Activated CD4-positive, alpha-beta T cell treated with anti-CD3 and anti-CD28 coated beads for 24 hours (primary cell): ENCODE measurements around the gene NEGR1.
"Not testable (repeated sequence)": the region's sequence is repeated elsewhere in the genome, so short reads cannot be mapped to it uniquely, and the experiment has no call there.

Source experiments
- DNase-seq, 2 donors: peaks; one replicate each; pipeline ENCODE4 v3.0.0-alpha.2; 2020; ENCODE audit warnings: low read depth in 2 of 2

The NEGR1 gene

DNA sequence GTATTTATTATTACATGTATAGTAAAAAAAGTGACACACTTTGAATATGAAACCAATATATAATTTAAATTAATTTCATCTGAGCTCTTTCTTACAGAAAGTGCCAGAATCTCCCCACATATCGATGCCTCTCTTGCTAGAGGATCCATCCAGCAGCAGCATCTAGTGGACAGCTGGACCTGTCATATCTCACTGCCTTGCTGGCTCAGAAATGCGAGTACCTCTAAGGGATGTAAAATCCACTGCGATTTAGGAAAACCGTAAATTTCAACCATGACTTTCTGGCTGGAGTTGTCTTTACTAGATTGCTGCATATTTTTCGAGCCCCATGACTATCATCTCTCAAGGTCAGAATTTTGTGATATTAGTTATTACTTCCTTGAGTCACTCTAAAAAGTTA is 333.8 kb downstream of the NEGR1 start:
- DNase-seq, result no peak

DNA sequence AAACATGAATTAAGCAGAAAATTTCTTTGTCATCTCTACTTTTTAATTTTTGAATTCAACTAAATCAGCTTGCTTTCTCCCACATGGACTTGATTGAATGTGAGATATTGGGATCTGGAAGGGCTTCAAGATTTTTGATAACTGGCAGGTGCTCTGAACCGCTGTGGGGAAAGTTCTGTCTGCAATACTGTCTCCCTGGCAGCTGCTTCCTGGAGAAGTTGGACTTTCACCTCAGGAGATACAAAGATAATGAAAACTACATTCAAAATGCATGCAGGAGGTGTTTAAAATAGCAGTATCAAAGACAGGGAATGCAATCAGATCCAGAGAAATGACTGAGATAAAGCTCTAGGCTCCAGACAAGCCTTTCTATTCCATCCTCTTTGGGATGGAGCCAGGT is 338.3 kb downstream of the NEGR1 start:
- DNase-seq, result no peak

DNA sequence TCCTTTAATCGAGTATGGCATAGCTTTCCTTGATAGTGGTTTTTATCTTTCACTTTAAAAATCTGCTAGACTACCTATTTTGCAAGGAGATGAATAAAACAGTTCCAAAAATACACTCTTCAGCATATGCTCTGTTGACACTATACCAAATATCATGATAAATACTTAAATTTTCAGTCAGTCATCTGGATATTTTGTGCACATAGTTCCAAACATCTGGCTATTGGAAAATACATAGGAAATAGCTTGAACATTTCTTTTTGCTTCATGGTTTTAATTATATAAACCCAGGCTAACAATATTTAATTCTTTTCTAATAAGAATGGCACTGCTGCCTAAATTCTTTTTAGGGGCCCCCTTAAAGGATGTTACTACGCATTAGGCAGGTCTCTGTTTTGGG is 342.1 kb downstream of the NEGR1 start:
- DNase-seq, result no peak

DNA sequence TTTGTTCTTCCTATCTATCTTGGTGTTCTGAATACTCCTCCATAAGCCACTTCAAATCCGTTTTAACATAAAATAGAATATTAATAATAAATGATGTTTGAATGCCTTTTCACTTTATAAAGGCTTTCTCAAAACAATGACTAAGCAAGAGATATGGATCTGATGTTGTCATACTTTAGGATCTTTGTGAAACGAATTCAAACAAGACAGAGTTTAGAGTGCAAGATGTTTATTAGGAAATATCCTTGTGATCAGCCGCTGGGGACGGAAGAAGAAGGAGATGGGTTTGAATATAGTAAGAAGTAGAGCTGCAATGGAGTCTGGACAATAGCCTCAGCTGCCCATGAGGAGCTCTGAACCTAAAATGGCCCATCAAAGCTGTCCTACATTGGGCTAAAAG is 351.8 kb downstream of the NEGR1 start:
- DNase-seq, result no peak

DNA sequence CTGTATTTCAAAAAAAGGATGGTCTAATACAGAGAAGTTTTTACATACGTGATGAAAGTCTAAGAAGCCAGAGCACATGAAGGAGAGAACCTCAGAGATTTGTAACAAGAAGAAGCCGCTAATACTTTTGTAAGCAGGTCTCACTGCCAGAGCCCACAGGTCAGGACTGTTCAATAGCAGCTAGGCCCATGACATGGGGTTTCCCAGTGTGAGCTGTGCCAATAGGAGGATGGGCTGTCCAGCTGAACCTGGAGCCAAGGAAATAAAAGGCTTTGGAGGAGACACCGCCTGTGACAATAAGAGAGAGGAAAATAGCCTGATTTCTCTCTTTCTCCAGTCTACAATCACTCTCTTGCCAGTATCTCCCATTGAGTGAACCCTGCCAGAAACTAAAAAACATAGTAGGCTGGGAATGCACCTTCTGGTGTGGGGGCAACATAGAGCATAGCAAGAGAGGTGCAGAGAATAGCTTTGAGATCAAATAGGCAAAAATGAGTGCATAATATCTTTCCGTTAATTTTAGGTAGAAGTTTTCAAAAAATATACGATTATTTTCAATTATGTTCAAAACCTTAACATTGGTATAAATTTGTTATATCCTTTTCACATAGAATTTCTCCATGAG is 360.3 kb downstream of the NEGR1 start:
- DNase-seq, result no peak

DNA sequence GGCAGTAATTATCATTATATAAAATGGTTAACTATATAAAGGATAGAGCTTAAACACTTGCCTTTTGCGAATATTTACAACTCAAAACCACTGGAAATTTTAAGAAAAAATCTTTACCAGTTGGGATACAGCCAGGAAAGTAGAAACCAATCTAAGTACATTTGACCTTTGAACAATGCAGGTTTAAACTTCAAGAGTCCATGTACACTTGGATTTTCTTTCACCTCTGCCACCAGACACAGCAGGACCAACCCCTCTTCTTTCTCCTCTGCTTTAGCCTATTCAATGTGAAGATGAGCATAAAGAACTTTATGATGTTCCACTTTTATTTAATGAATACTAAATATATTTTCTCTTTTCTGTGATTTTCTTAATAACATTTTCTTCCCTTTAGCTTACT is 361.1 kb downstream of the NEGR1 start:
- DNase-seq, result no peak

DNA sequence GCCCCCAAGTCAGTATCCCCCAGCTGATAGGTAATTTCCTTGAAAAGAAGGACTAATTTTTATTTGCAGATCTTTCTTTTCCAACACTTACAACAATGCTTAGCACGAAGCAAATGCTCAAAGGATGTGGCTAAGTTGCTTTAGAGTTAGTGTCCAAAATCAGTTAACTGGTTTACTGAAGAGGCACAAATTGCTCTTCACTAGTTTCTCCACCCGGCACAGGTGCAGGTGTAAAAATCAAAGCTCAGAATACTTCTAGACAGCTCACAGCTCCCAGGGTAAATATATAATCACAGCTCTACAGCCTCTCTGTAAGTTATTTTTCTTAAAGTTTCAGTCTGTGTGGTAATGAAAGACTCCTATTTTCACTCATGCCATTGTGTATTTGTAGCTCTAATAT is 361.8 kb downstream of the NEGR1 start:
- DNase-seq, result no peak

DNA sequence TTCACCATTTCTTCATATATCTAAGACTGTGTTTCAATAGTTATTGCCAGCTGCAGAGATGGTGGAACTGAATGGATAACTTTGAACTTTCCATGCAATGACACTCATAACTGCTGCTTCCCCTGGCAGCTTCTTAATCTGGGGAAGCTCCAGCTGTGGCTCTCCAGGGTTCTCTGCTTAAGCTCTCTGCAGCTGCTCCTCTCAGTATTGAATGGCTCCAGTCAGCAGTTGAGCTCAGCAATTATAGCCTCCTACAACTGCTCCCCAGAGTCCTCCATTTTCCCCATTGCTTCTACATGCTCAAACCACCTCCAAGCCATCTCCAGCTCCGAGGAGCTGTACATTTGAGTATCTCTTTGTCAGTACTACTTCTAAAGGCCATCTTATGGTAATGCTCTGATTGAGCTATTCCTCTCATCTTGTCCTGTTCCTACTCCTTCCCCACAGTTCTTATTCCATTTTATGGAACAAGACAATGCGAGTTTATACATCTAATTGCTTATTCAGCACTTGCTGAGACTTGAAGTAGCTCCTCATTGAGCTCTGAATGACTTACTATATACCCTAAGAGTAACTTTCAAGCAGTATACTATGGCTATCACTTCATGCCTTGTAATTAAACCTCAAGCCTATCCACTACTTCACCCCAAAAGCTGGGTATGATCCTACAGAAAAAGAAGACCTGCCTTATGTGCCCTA is 362.4 kb downstream of the NEGR1 start:
- no peak for DNase-seq

DNA sequence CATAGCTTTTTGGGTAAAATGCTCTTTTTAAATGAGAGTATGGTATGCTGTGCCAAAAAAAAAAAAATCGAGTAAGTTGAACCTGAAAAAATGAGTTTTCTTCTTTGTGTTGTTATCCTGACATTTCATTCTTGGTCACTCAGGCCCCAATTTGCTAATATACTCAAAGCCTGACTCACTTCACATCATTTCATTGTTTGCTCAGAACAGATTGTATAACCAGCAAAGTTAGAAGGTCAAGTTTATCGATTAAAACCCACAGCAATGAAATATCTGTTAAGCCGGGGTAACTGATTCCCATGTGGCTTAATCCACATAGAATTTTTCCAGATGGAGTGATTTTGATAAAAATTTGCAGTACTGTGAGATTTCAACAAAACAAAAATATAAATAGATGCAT is 363.7 kb downstream of the NEGR1 start:
- DNase-seq, result no peak

DNA sequence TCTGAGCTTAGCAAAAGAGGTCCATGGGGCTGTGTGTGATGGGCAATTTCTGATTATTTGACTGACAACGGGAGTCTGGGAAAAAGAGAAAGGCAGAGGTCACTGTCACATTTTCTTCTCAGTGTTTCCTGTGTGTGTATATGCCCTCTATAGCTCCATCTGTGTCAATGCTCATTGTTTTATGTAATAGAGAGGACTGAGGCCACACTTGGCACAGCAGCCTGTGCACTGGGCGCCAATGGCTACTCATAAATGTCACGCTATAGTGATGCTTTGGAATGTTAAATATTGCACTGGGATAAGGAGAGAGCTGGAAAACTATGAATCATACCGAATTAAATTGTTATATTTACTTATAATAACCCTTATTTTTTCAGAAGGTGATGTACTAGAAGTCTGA is 365.4 kb downstream of the NEGR1 start:
- no peak for DNase-seq

DNA sequence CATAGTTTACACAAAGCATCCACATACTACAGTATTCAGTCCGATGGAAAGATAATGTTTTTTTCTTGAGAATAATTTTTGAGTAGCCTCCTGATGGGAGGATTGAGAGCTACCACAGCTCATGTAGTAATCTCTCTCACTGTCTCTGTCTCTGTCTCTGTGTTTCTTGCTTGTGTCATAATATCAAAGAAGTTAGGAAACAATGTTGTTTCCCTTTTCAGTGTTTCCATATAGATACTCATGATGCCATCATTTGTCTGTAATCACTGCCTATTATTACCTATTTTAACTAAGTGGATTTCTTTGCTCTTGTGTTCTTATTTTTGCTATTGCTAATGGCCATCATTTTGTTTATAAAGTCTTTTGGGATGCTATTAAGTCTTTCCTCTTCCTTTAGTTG is 367.7 kb downstream of the NEGR1 start:
- DNase-seq, result no peak

DNA sequence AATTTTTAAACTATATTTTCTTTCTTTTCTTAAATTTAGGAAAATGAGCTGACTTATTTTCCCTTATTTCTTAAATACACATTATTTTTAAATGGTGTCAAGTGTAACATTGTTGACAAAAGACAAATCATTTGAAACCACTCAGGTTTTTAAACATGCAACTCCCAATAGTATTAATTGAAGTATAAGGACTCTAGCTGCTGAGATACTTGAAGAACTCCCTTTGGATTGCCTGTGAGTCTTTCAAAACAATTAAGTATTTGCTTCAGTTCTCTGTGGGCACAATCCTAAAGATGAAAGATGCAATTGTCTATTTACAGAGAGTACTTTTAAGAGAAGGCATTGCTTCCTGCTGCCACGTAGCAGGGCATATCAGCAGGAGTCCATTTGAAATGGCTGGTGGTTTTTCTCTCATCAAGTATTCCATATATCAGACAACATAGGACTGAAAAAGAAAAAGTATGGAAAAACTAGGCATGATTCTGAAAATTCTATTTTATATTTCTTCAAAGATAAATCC is 373.4 kb downstream of the NEGR1 start:
- no peak for DNase-seq

DNA sequence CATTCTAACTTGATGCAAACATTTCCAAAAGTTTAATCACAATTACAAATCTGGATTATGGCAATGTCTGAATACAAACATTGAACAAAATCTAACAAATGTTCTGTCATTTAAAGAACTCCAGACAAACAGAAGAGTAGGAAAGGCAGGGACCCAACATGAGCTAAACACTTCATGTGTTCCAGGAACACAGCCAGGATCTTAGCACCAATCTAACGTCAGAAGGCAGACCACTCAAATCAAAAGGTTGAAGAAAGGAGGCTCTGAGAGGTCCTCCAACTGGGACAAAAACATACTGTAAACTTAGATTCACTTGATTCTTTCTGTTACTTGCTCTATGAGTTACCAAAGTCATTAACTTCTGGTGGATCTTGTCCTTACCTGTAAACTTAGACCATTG is 374.0 kb downstream of the NEGR1 start:
- no peak for DNase-seq

DNA sequence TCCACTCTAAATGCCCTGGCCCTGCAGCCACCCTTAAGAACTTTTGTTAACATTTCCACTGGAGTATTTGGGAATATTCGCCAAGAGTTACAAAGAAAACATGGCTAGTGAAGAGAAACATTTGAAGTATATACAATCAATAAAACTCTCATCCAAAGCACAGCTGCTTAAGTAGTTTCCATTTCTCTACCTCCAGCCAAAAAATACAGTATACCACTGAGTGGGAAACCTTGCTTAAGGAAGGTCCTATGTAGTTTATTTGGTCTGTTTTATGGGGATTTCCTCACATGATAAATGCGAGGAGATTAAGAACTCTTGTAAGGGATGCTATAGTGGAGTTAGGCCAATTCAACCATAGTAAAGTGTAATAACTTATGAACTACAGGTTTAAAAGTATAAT is 382.5 kb downstream of the NEGR1 start:
- no peak for DNase-seq

DNA sequence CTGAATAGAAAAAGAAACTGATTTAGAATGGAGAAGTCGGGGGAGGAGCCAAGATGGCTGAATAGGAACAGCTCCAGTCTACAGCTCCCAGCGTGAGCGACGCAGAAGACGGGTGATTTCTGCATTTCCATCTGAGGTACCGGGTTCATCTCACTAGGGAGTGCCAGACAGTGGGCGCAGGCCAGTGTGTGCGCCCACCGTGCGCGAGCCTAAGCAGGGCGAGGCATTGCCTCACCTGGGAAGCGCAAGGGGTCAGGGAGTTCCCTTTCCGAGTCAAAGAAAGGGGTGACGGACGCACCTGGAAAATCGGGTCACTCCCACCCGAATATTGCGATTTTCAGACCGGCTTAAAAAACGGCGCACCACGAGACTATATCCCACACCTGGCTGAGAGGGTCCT is 394.2 kb downstream of the NEGR1 start:
- DNase-seq, result not testable (repeated sequence)

DNA sequence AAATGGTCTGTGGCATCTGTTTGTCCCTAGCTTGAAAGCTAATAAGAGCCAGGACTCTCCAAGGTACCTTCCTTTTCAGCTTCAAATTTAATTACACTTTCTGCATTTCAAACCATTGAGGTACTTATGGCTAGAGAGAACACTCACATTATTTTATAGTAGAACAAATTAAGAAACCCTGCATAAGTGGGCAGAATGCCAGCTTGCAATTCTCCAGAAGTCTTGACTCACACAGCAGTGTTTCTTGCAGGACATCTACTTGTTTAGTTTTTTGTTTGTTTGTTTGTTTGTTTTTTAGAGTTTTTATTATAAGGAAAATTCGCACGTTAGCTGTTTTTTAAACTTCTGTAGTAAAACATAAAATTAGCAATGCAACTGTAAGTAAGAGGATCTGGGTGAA is 397.2 kb downstream of the NEGR1 start:
- DNase-seq, result no peak

DNA sequence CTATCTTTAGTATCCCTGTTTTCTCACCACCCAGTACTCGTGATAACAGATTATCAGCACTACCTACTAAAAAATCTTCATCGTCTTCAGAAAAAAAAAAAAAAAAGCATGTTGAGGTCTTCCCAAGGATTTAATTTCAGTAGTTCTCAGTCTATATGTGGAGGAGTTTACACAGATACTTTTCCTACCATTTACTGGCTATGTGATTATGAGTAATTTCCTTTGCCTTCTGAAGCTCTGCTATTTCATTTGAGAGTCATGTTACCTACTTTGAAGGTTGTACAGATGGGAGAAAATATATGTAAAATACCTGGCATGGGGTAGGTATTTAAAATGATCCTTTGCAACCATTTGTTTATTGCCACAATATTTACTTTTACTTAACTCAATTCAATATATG is 399.7 kb downstream of the NEGR1 start:
- no peak for DNase-seq

DNA sequence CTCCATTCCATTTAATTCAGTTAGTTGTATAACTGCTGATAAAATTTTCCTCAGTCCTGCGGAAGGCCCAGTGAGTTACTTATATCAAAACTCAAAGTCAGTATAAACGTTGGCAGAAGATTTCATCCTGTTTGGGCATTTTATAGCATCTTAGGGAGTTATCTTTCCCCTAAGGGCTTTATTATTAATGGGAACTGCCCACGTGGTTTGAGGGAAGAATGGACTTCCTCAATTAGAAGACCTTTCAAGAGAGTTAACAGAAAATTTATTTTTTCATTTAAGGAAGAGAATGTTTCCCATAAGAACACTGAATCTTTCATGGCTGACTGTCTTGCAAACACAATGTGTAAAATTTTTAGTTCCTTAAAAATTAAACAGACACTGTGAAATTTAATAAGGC is 400.1 kb downstream of the NEGR1 start:
- no peak for DNase-seq

DNA sequence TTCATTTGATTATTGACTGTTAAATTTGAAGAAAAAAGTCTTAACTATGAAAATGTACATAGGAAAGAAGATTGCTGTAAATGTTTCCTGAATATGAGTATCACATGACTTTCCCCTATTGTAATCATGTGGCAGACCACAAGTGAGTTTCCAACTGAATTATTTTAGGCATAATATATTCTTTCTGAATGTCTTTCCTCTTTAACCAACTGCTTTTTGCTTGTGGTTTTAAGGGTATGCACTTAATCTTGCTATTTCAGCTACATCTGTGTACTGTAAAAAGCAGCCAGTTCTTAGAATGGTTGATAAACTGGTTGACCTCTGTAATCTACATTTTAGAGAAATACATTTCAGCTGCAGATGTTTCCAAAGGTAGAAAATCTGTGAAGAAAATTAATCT is 400.7 kb downstream of the NEGR1 start:
- no peak for DNase-seq

DNA sequence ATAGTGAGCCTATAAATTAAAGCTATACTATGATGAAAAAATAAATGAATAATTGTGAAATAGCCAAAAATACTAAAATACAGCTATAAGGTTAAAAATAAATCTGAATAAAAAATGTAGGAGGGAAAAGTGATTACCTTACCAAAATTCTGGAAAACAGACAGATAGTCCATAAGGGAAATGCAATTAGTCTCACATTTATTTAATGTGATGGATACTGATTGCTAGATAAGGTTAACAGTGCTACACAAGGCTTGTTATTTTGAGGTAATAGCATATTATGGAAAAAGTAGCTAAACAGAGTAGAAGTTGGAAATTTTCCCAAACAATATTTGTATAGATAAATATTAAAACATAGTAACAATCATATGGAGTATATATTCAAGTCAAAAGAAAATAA is 413.0 kb downstream of the NEGR1 start:
- DNase-seq, result no peak

DNA sequence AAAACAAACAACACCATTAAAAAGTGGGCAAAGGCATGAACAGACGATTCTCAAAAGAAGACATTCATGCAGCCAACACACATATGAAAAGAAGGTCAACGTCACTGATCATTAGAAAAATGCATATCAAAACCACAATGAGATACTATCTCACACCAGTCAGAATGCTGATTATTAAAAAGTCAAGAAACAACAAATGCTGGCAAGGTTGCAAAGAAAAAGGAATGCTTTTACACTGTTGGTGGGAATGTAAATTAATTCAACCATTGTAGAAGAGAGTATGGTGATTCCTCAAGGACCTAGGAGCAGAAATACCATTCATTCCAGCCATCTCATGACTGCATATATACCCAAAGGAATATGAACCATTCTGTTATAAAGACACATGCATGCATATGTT is 419.6 kb downstream of the NEGR1 start:
- no peak for DNase-seq

DNA sequence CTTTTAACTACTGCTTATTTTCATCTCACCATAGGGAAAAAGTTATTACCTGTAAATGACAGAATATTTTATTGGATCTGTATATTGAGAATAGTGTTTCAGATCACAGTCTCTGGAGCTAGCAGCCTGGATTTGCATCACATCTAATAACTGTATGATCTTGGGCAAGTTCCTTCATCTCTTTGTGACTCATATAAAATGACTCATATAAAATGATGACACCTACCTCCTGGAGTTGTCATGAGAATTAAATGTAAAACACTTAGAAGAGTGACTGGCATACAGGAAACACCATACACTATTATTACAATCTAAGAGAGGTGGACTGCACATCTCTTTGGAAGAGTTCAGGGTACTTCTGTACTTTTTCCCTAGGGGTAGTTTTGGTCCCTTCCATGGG is 421.3 kb downstream of the NEGR1 start:
- DNase-seq, result no peak

DNA sequence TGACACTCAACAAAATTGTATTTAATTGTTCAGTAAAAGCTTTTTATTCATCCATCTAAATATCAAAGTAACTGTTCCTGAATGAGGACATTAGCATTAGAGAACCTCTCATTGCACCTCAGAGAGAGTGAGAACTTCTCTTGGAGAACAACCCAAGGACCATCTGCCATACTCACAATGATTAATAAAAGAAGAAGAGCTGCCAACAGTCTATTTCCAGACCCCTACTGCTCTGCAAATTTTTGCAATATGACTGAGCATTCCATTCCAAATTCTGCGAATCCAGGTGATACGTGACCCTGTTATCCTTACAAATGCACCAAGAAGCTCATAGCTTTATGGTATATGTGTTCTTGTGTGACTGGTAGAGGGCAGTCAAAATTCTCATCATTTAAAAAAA is 422.5 kb downstream of the NEGR1 start:
- DNase-seq, result no peak

DNA sequence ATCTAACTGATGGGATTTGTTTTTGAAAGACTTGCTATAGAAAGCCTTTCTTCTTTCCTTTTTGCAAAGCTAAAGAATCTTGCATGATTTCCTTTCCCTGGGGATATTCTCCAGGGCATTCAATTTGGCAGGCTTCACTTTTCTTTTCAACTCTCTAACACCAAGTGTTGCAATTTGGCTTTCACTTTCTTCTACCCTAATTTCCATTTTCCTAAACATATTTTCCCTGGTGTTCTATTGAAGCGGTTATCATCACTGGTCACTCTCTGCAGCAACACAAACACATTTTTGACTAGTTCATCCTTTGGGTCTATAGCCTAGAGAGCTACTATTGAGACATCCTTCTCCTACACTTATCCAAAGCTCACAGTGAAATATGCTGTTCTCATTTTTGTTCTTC is 424.5 kb downstream of the NEGR1 start:
- no peak for DNase-seq
